NCI-H2171 (cell line): ENCODE data around the gene CACNA1E.

Experiments
- DNase-seq: peaks from one replicate; lab custom pipeline; 2025; lab: John Stamatoyannopoulos, UW

Gene CACNA1E

GRCh38 chr1:181632960-181633359, 149.6 kb downstream of the CACNA1E start:
- no peak for DNase-seq

GRCh38 chr1:181635110-181635509, 151.8 kb downstream of the CACNA1E start:
- no peak for DNase-seq

GRCh38 chr1:181637998-181638397, 154.7 kb downstream of the CACNA1E start:
- no peak for DNase-seq

GRCh38 chr1:181640956-181641355, 157.6 kb downstream of the CACNA1E start:
- no peak for DNase-seq

- DNase-seq, result no peak
Observed at GRCh38 chr1:181643631-181644030, 160.3 kb downstream of the CACNA1E start.

GRCh38 chr1:181645171-181645570, 161.9 kb downstream of the CACNA1E start:
- no peak for DNase-seq

- DNase-seq, result no peak
Observed at GRCh38 chr1:181646710-181647109, 163.4 kb downstream of the CACNA1E start.

- no peak for DNase-seq
Observed at GRCh38 chr1:181647314-181648035, 164.2 kb downstream of the CACNA1E start.

- no peak for DNase-seq
Observed at GRCh38 chr1:181651276-181651675, 168.0 kb downstream of the CACNA1E start.

GRCh38 chr1:181655756-181656155, 172.4 kb downstream of the CACNA1E start:
- DNase-seq, result no peak

GRCh38 chr1:181656491-181656890, 173.2 kb downstream of the CACNA1E start:
- no peak for DNase-seq

- DNase-seq, result no peak
Observed at GRCh38 chr1:181658581-181658980, 175.3 kb downstream of the CACNA1E start.

GRCh38 chr1:181659321-181659957, 176.1 kb downstream of the CACNA1E start:
- no peak for DNase-seq

GRCh38 chr1:181660621-181661020, 177.3 kb downstream of the CACNA1E start:
- DNase-seq, result no peak

- no peak for DNase-seq
Observed at GRCh38 chr1:181661569-181661968, 178.3 kb downstream of the CACNA1E start.

- DNase-seq, result no peak
Observed at GRCh38 chr1:181662606-181663005, 179.3 kb downstream of the CACNA1E start.

GRCh38 chr1:181664543-181664942, 181.2 kb downstream of the CACNA1E start:
- no peak for DNase-seq

GRCh38 chr1:181669246-181669645, 185.9 kb downstream of the CACNA1E start:
- DNase-seq, result no peak

- DNase-seq, result no peak
Observed at GRCh38 chr1:181674617-181675016, 191.3 kb downstream of the CACNA1E start.

- DNase-seq, result no peak
Observed at GRCh38 chr1:181675091-181675917, 192.0 kb downstream of the CACNA1E start.

GRCh38 chr1:181675918-181676190, 192.5 kb downstream of the CACNA1E start:
- DNase-seq, result no peak

GRCh38 chr1:181676269-181676668, 193.0 kb downstream of the CACNA1E start:
- no peak for DNase-seq

- no peak for DNase-seq
Observed at GRCh38 chr1:181680332-181680731, 197.0 kb downstream of the CACNA1E start.
